OCI-LY1 (cell line): ENCODE measurements around the gene MCF2L2.

ENCODE experiments used
- H2AFZ ChIP-seq: fragments of 200-600 bp; sonication (generic), shearing (Covaris generic); 2 replicates; pipeline ENCODE4 v1.6.0; 2014; ENCODE audit warnings: antibody characterized with exemption, mild to moderate bottlenecking, low read length
- H3F3A ChIP-seq: fragments of 200-600 bp; sonication (generic), shearing (Covaris generic); 2 replicates; pipeline ENCODE4 v1.6.0; 2014; ENCODE audit warnings: mild to moderate bottlenecking, antibody characterized with exemption, low read length, moderate library complexity; ENCODE audit not compliant: insufficient read depth
- H3K27ac ChIP-seq: fragments of 200-600 bp; sonication (generic); 2 replicates; pipeline ENCODE4 v1.5.1; 2014; ENCODE audit warnings: low read length, mixed run types, mild to moderate bottlenecking, low read depth; ENCODE audit not compliant: poor library complexity, severe bottlenecking
- H3K27me3 ChIP-seq: fragments of 200-600 bp; sonication (generic); 2 replicates; pipeline ENCODE4 v1.6.0; 2014; ENCODE audit warnings: antibody characterized with exemption, mild to moderate bottlenecking, low read length, moderate library complexity; ENCODE audit not compliant: insufficient read depth
- H3K36me3 ChIP-seq: fragments of 200-600 bp; sonication (generic); 2 replicates; pipeline ENCODE4 v1.6.1; 2014; ENCODE audit warnings: mild to moderate bottlenecking, antibody characterized with exemption, low read length, moderate library complexity, mixed read lengths; ENCODE audit not compliant: insufficient read depth
- H3K4me1 ChIP-seq: fragments of 200-600 bp; sonication (generic); 2 replicates; pipeline ENCODE4 v1.5.1; 2014; ENCODE audit warnings: mild to moderate bottlenecking, low read length, moderate library complexity; ENCODE audit not compliant: insufficient read depth, severe bottlenecking
- H3K4me2 ChIP-seq: fragments of 200-600 bp; sonication (generic), shearing (Covaris generic); 2 replicates; pipeline ENCODE4 v1.6.1; 2014; ENCODE audit warnings: low read length
- H3K4me3 ChIP-seq: fragments of 200-600 bp; sonication (generic); 2 replicates; pipeline ENCODE4 v1.5.1; 2014; ENCODE audit warnings: low read length, low read depth, mild to moderate bottlenecking, mixed read lengths; ENCODE audit not compliant: poor library complexity, severe bottlenecking
- H3K79me2 ChIP-seq: fragments of 200-600 bp; shearing (Covaris generic); 2 replicates; pipeline ENCODE4 v1.6.1; 2016; ENCODE audit warnings: mixed run types, low read length, mixed read lengths; ENCODE audit not compliant: insufficient read depth
- H3K9ac ChIP-seq: fragments of 200-600 bp; sonication (generic), shearing (Covaris generic); 2 replicates; pipeline ENCODE4 v1.6.1; 2014; ENCODE audit warnings: mild to moderate bottlenecking, low read length, mixed read lengths
- H3K9me2 ChIP-seq: fragments of 200-600 bp; sonication (generic), shearing (Covaris generic); 2 replicates; pipeline ENCODE4 v1.6.1; 2014; ENCODE audit warnings: low read depth, mild to moderate bottlenecking, low read length, mixed read lengths
- H3K9me3 ChIP-seq: fragments of 200-600 bp; shearing (Covaris generic); 2 replicates; pipeline ENCODE4 v1.6.1; 2014; ENCODE audit warnings: low read length, mixed read lengths
- H4K20me1 ChIP-seq: fragments of 200-600 bp; sonication (generic), shearing (Covaris generic); 2 replicates; pipeline ENCODE4 v1.6.0; 2016; ENCODE audit warnings: mild to moderate bottlenecking, low read length; ENCODE audit not compliant: insufficient read depth
- EZH2 ChIP-seq: fragments of 200-600 bp; sonication (generic), shearing (Covaris generic); IDR thresholded peaks from 2 replicates; pipeline ENCODE4 v1.8.0; 2017; ENCODE audit warnings: borderline replicate concordance, mixed run types, mild to moderate bottlenecking, antibody characterized with exemption, low read length, moderate library complexity, mixed read lengths
- TF ChIP-seq, protein P1 (sequence below): fragments of 200-600 bp; sonication (generic), shearing (Covaris generic); IDR thresholded peaks from 2 replicates; pipeline ENCODE4 v1.5.1; 2017; ENCODE audit warnings: mild to moderate bottlenecking, antibody characterized with exemption, low read length, moderate library complexity, mixed read lengths

The MCF2L2 gene

DNA sequence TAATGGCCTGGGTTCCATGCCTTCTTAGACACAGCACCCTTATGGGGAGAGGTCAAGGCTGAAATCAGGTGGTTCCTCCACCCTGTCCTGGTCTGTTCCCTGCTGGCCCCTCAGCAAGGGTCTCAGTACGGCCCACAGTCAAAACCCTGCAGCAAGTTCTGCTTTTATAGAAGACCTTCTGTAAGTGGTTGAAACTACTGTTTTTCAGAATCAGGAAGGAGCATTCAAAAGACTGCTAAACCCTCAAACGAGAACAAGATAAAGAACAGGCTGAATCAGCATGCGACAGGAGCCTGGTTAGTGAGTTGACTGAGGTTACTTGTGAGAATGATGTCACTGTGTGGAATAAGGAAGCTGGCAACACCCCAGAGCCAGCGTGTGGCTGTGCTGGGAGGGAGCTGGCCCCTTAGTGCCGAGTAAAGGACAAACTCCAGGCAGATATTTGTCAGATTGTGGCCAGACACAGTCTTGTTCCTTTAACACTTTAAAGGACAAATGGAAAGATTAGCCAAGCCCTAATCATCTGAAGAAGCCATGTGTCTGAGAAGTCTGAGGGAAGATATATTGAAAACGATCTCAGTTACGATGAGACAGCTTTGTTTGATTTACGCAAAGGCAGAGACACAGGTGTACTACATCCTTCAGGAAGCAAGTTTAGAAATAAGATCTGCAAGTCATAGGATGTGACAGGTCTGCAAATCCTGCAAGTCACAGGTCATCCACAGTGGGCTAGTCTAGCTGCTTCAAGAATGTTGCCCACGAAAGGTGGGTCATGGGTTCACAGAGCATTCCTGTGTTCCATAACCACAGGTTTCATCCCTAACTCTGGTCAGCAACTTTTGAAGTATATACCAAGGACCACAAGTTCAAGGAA is 121.4 kb downstream of the MCF2L2 start:
- Histone ChIP-seq H3K36me3 (no peaks in the 10 kb centered on the region), H4K20me1 (no peaks in the 10 kb centered on the region), H3K27ac (no peak overlapping the region), H3K4me3 (no peak overlapping the region), H2AFZ (no peak overlapping the region), H3K4me2 (no peak overlapping the region), H3K9ac (no peak overlapping the region), H3K27me3 (peaks cover 8% of the 10 kb centered on the region; the same call in 1 of the 2 replicates), H3K9me2 (no peaks in the 10 kb centered on the region), H3F3A (no peaks in the 10 kb centered on the region), H3K79me2 (no peaks in the 10 kb centered on the region), H3K4me1 (no peaks in the 10 kb centered on the region), H3K9me3 (no peaks in the 10 kb centered on the region)
- TF ChIP-seq, protein P1, sequence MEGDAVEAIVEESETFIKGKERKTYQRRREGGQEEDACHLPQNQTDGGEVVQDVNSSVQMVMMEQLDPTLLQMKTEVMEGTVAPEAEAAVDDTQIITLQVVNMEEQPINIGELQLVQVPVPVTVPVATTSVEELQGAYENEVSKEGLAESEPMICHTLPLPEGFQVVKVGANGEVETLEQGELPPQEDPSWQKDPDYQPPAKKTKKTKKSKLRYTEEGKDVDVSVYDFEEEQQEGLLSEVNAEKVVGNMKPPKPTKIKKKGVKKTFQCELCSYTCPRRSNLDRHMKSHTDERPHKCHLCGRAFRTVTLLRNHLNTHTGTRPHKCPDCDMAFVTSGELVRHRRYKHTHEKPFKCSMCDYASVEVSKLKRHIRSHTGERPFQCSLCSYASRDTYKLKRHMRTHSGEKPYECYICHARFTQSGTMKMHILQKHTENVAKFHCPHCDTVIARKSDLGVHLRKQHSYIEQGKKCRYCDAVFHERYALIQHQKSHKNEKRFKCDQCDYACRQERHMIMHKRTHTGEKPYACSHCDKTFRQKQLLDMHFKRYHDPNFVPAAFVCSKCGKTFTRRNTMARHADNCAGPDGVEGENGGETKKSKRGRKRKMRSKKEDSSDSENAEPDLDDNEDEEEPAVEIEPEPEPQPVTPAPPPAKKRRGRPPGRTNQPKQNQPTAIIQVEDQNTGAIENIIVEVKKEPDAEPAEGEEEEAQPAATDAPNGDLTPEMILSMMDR: no peak
- no peak for TF ChIP-seq EZH2

DNA sequence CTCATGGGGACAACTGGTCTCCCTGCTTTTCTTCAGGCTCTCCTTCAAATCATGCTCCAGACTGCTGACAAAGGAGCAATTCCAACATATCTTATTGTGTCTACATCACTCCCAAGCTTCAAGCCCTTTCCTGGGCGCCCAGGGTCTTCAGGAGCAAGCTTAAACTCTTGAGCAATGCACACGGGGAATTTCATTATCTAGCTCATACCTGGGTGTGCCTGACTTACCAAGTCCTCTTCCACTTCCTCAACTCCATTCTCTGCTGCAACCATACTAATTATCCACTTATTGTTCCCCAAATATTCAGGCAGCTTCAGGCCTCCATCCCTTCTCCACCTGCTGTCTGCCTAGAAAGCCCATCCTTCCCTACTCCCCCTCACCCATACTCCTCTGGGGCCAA is 124.7 kb downstream of the MCF2L2 start:
- Histone ChIP-seq H4K20me1 (no peaks in the 10 kb centered on the region), H3K4me2 (no peak overlapping the region), H3K4me1 (no peaks in the 10 kb centered on the region), H3K27ac (no peak overlapping the region), H3K4me3 (no peak overlapping the region), H2AFZ (no peak overlapping the region), H3K9me3 (no peaks in the 10 kb centered on the region), H3K9ac (no peak overlapping the region), H3K79me2 (no peaks in the 10 kb centered on the region), H3K9me2 (no peaks in the 10 kb centered on the region), H3F3A (no peaks in the 10 kb centered on the region), H3K27me3 (peaks cover 8% of the 10 kb centered on the region; the same call in 1 of the 2 replicates), H3K36me3 (no peaks in the 10 kb centered on the region)
- no peak for TF ChIP-seq EZH2
- TF ChIP-seq, protein P1: no peak

GRCh38 chr3:183301937-183302580 is 126.4 kb downstream of the MCF2L2 start:
- H3K9ac ChIP-seq: no peak overlapping the region
- H3K36me3 ChIP-seq: no peaks in the 10 kb centered on the region
- H3K27me3 ChIP-seq: peaks cover 8% of the 10 kb centered on the region; the same call in 1 of the 2 replicates
- no peaks in the 10 kb centered on the region for H3K79me2 ChIP-seq
- no peak for TF ChIP-seq EZH2
- TF ChIP-seq, protein P1: no peak
- H3K4me2 ChIP-seq: no peak overlapping the region
- H3K4me1 ChIP-seq: no peaks in the 10 kb centered on the region
- H2AFZ ChIP-seq: no peak overlapping the region
- no peak overlapping the region for H3K27ac ChIP-seq
- H3F3A ChIP-seq: no peaks in the 10 kb centered on the region
- H3K4me3 ChIP-seq: no peak overlapping the region
- no peaks in the 10 kb centered on the region for H3K9me3 ChIP-seq
- H3K9me2 ChIP-seq: no peaks in the 10 kb centered on the region
- no peaks in the 10 kb centered on the region for H4K20me1 ChIP-seq
